Measurements from ENCODE around the gene ADISSP.

DNA sequence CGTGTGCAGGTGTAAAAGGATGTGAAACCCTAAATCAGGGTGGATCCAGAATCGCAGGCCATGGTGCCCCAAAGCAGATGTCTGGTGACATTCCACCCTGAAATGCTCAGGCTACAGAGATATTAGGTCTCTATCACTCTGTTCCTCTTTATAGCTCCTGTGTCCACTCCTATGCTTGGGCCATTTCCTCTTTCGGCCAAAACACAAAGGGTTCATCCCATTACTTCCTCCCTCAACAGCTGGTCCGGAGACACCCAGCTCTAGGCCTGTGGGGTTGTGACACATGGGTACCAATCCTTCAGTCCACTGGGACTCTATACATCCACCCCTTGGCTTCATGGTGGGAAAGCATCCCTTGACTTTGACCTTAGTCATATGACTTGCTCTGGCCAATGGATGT lies 53.5 kb downstream of the ADISSP start:
- TF ChIP-seq, protein P1, sequence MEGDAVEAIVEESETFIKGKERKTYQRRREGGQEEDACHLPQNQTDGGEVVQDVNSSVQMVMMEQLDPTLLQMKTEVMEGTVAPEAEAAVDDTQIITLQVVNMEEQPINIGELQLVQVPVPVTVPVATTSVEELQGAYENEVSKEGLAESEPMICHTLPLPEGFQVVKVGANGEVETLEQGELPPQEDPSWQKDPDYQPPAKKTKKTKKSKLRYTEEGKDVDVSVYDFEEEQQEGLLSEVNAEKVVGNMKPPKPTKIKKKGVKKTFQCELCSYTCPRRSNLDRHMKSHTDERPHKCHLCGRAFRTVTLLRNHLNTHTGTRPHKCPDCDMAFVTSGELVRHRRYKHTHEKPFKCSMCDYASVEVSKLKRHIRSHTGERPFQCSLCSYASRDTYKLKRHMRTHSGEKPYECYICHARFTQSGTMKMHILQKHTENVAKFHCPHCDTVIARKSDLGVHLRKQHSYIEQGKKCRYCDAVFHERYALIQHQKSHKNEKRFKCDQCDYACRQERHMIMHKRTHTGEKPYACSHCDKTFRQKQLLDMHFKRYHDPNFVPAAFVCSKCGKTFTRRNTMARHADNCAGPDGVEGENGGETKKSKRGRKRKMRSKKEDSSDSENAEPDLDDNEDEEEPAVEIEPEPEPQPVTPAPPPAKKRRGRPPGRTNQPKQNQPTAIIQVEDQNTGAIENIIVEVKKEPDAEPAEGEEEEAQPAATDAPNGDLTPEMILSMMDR (IDR thresholded peaks at IDR 0.05; ENCODE audit: low read length) = no peak
- TF ChIP-seq EZH2 (IDR thresholded peaks at IDR 0.05; ENCODE audit: borderline replicate concordance, low read length) = no peak

All from OCI-LY1 (cell line).